ENCODE data around the gene SPRYD3. TPM values are rescaled to one million over a fixed set of nuclear protein-coding genes. Genes with fewer than 3 reads are reported as not detected.

SPRYD3 gene
- polyA plus RNA-seq, 12 donors: 14.7 to 34.8 (median 17.9) TPM; not detected in 1

GRCh38 chr12:53064613-53065436, 14.4 kb downstream of the SPRYD3 start:
- no peak for DNase-seq

- DNase-seq: peak; percentile 89
Observed at GRCh38 chr12:53063708-53064612, 15.2 kb downstream of the SPRYD3 start.

- no peak for DNase-seq
Observed at GRCh38 chr12:53062977-53063707, 16.0 kb downstream of the SPRYD3 start.

GRCh38 chr12:53062011-53062961, 16.9 kb downstream of the SPRYD3 start:
- no peak for DNase-seq

GRCh38 chr12:53061404-53062010, 17.7 kb downstream of the SPRYD3 start:
- no peak for DNase-seq

GRCh38 chr12:53060721-53061276, 18.4 kb downstream of the SPRYD3 start:
- DNase-seq: no peak

GRCh38 chr12:53060064-53060720, 19.0 kb downstream of the SPRYD3 start:
- no peak for DNase-seq

GRCh38 chr12:53059434-53060063, 19.6 kb downstream of the SPRYD3 start:
- no peak for DNase-seq

- DNase-seq: no peak
Observed at GRCh38 chr12:53058674-53059433, 20.3 kb downstream of the SPRYD3 start.

- no peak for DNase-seq
Observed at GRCh38 chr12:53057816-53058500, 21.2 kb downstream of the SPRYD3 start.

GRCh38 chr12:53056901-53057300, 22.3 kb downstream of the SPRYD3 start:
- no peak for DNase-seq

GRCh38 chr12:53056296-53056695, 22.9 kb downstream of the SPRYD3 start:
- no peak for DNase-seq

GRCh38 chr12:53055471-53056266, 23.5 kb downstream of the SPRYD3 start:
- no peak for DNase-seq

- peak; percentile 91 for DNase-seq
Observed at GRCh38 chr12:53054112-53054878, 24.9 kb downstream of the SPRYD3 start.

- no peak for DNase-seq
Observed at GRCh38 chr12:53053218-53054111, 25.7 kb downstream of the SPRYD3 start.

All from muscle of arm (tissue), 12 donors.